ENCODE results near the gene ARHGAP22. TPM values are rescaled to one million over a fixed set of nuclear protein-coding genes. Genes with fewer than 3 reads are reported as not detected.

ARHGAP22 gene
- total RNA-seq, 2 experiments from 2014 or later, result not detected

DNA sequence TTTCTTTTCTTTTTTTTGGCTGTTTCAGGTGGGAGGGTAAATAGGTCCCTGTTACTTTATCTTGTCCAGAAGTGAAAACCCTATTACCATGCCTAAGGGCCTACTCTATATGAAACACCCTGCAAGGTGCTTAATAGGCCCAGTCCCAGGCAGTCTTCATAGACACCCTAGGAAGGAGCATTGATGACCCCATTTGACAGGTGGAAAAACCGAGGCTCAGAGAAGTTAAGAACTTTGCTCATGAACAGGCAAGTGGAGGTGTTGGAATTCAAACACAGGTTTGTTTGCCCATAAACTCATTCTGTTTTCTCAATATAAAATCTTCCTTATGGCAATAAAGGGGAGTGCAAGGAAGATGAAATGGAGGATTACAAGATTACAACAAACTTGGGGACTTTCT, 115.8 kb downstream of the ARHGAP22 start:
- no peak overlapping the region for H3K4me3 Mint-ChIP-seq
- no peaks in the 10 kb centered on the region for H3K9me3 Mint-ChIP-seq (ENCODE audit: low read depth)
- no peak for DNase-seq
- H3K27ac Mint-ChIP-seq, result no peak overlapping the region
- no peaks in the 10 kb centered on the region for H3K36me3 Mint-ChIP-seq
- ATAC-seq, result no peak
- peaks cover 11% of the 10 kb centered on the region for H3K4me1 Mint-ChIP-seq
- peaks cover 39% of the 10 kb centered on the region for H3K27me3 Mint-ChIP-seq
- CTCF ChIA-PET, result no interaction called here

DNA sequence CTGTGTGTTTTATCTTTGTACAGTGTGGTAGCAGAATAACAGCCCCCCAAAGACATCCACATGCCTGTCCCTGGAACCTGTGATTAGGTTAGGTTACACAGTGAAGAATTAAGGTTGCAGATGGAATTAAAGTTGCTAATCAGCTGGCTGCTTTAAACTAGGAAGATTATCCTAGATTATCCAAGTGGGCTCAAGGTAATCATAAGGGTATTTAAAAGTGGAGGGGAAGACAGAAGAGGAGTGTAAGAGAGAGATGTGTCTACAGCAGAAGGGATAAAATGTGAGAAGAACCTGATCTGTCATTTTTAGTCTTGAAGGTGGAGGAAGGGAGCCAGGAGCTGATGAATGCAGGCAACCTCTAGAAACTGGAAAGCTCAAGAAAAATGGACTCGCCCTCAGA, 117.6 kb downstream of the ARHGAP22 start:
- ATAC-seq (no peak), DNase-seq (no peak)
- CTCF ChIA-PET, result no interaction called here
- Mint-ChIP-seq H3K36me3 (no peaks in the 10 kb centered on the region), H3K4me3 (no peak overlapping the region), H3K4me1 (no peaks in the 10 kb centered on the region), H3K27ac (no peak overlapping the region), H3K27me3 (peaks cover 52% of the 10 kb centered on the region), H3K9me3 (ENCODE audit: low read depth) (no peaks in the 10 kb centered on the region)

DNA sequence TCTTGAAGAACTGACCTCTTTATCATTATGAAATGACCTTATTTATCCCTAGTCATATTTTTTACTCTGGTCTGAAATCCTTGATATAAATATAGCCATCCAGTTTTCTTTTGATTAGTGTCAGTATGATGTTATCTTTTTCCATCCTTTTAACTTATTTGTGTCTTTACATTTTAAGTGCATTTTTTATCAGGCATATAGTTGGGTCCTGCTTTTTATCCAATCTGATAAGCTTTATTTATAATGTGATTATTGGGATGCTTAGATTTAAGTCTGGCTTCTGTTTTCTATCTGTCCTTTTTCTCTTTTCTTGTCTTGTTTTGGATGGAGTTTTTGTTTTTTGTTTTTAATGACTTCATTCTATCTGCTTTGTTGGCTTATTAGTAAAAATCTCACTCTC, 119.2 kb downstream of the ARHGAP22 start:
- no peak for ATAC-seq
- CTCF ChIA-PET, result no interaction called here
- H3K27ac Mint-ChIP-seq, result no peak overlapping the region
- H3K9me3 Mint-ChIP-seq (ENCODE audit: low read depth), result no peaks in the 10 kb centered on the region
- no peaks in the 10 kb centered on the region for H3K4me1 Mint-ChIP-seq
- no peaks in the 10 kb centered on the region for H3K36me3 Mint-ChIP-seq
- no peak for DNase-seq
- peaks cover 60% of the 10 kb centered on the region for H3K27me3 Mint-ChIP-seq
- no peak overlapping the region for H3K4me3 Mint-ChIP-seq

DNA sequence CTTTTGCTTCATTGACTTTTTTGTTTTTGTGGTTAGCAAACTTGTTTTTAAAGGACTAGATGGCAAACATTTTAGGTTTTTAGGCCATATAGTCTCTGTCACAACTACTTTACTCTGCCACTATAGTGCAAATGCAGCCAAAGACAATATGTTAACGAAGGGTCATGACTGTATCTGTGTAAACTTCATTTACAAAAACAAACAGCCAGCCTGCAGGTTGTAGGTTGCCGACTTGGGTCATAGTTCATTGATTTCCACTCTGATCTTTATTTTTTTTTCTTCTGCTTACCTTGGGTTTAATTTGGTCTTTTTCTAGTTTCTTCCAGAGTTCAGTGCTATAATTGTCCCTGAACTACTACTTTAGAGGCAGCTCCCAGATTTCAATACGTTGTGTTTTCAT, 120.0 kb downstream of the ARHGAP22 start:
- DNase-seq (no peak), ATAC-seq (no peak)
- Mint-ChIP-seq H3K27ac (no peak overlapping the region), H3K4me1 (no peaks in the 10 kb centered on the region), H3K9me3 (ENCODE audit: low read depth) (no peaks in the 10 kb centered on the region), H3K27me3 (peaks cover 66% of the 10 kb centered on the region), H3K4me3 (no peak overlapping the region), H3K36me3 (no peaks in the 10 kb centered on the region)
- CTCF ChIA-PET, result no interaction called here

DNA sequence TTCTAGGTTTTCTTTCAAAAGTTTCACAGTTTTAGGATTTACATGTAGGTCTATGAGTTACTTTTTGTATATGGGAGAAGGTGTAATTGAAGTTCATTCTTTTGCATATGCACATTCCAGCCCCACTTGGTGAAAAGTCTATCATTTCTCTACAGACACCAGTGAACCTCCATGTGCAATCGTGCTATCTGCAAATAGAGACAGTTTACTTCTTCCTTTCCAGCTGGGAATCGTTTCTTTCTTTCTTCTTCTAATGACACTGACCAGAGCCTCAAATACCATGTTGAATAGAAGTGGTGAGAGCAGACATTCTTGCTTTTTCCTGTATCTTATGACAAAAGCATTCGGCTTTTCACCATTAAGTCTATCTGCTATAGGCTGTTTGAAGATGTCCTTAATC, 122.7 kb downstream of the ARHGAP22 start:
- no peaks in the 10 kb centered on the region for H3K36me3 Mint-ChIP-seq
- no peak overlapping the region for H3K27ac Mint-ChIP-seq
- H3K4me3 Mint-ChIP-seq, result no peak overlapping the region
- DNase-seq, result no peak
- no peaks in the 10 kb centered on the region for H3K4me1 Mint-ChIP-seq
- ATAC-seq, result no peak
- H3K27me3 Mint-ChIP-seq, result peaks cover 67% of the 10 kb centered on the region
- H3K9me3 Mint-ChIP-seq (ENCODE audit: low read depth), result no peaks in the 10 kb centered on the region
- CTCF ChIA-PET, result no interaction called here

DNA sequence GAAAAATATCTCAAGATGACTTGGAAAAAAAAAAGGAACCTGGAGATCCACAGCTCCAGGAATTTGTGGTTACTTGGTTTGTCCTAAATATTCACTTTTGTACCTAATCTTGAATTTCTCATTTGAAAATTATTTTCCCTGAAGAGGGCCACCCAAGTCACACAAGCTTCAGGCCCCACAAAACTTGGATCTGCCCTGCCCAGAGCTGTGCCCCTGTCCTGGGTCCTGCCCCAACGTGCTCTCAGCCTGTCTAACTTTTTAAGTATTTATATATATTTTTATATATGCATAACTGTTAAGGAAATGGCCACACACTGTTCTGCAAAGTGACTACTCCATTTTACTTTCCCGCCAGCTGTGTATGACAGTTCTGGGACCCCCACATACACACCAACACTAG, 123.5 kb downstream of the ARHGAP22 start:
- H3K9me3 Mint-ChIP-seq (ENCODE audit: low read depth), result no peaks in the 10 kb centered on the region
- DNase-seq (peak; percentile 19), ATAC-seq (no peak)
- no peaks in the 10 kb centered on the region for H3K36me3 Mint-ChIP-seq
- CTCF ChIA-PET, result no interaction called here
- no peaks in the 10 kb centered on the region for H3K4me1 Mint-ChIP-seq
- H3K4me3 Mint-ChIP-seq, result no peak overlapping the region
- H3K27me3 Mint-ChIP-seq, result peaks cover 64% of the 10 kb centered on the region
- no peak overlapping the region for H3K27ac Mint-ChIP-seq

DNA sequence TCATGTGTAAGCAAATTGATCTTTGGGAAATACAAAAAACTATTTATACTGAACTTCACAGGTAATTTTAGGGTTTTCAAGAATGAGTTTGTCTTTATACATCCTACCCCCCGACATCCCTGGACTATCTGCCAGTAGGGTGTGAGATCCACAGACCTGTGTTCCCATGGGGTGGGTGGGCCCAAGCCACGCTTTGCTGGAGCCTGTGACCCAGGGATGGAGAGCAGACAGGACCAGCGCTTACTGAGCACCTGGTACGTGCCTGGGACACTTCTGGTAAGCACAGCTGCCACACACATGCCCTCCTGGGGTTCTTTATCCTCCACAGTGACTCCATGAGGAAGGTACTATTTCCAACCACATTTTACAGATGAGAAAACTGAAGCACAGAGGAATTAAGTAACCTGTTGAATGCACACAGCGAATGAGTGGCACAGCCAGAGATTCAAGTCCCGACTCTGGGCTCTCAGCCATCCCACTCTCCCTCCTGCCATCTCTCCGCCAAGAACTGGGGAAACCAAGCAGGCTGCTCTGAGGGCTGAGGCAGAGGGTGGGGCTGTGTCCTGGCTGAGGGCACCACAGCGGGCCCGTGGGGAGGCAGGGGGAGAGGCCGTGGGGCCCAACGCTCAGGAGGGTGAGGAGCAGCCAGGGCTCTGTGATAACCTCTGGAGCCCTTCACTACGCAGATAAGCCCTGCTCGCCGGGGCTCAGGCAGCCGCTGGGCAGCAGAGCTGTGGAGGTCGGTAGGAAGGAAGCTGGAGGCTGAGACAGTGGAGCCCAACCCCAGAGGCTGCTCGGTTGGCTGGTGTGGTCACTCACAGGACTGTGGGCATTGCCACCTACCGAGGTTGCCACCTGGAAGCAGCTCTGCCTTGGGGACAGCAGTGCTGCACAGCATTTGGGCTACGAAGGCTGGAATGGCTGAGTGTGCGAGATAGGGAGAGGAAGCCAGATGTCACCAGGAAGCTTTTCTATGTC, 124.2 kb downstream of the ARHGAP22 start:
- CTCF ChIA-PET, result no interaction called here

DNA sequence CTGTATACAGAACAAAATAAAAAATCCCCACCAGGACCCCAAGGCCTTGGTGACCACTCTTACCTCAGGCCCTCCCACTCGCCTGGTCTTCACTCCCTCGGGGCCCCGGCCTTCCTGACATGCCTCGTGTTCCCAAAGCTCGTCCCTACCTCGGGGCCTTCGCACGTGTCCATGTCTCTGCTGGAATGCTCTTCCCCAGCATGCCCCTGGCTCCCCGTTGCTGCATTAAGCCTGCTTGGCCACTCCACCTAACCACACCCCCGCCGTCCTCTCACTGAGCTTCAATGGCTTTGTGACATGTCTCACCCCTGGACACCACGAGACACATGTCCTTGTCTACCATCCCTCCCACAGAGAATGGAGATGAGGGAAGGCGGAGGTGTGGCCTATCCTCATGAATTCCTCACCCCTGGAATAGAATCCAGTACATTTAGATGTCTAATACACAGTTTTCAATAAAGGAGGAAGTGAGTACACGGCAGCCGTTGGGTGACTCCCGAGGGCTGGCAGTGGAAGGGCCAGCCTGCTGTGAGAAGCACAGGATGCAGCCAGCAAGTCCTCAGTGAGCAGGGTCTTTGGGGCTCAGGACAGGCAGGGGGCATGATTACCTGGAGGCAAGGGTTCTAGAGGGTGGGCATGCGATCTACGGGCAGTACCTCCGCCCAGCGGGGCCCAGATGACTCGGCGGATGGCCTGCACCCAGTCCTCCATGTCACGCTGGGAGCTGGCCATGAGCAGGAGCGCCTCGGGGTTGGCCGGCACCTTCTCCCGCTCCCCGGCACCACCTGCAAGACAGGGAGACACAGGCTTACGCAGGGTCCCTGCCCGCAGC, 125.7 kb downstream of the ARHGAP22 start:
- DNase-seq (peak; percentile 31), ATAC-seq (no peak)
- H3K4me1 Mint-ChIP-seq, result no peaks in the 10 kb centered on the region
- no peaks in the 10 kb centered on the region for H3K9me3 Mint-ChIP-seq (ENCODE audit: low read depth)
- CTCF ChIA-PET, result no interaction called here
- no peak overlapping the region for H3K4me3 Mint-ChIP-seq
- no peaks in the 10 kb centered on the region for H3K36me3 Mint-ChIP-seq
- no peak overlapping the region for H3K27ac Mint-ChIP-seq
- H3K27me3 Mint-ChIP-seq, result peaks cover 64% of the 10 kb centered on the region

More for the DNA sequence above, 124.2 kb downstream of the ARHGAP22 start:
- H3K27me3 Mint-ChIP-seq, result peaks cover 63% of the 10 kb centered on the region
- no peak overlapping the region for H3K27ac Mint-ChIP-seq
- no peaks in the 10 kb centered on the region for H3K4me1 Mint-ChIP-seq
- H3K4me3 Mint-ChIP-seq, result no peak overlapping the region
- ATAC-seq (no peak), DNase-seq (peak; percentile 29)
- H3K36me3 Mint-ChIP-seq, result no peaks in the 10 kb centered on the region
- no peaks in the 10 kb centered on the region for H3K9me3 Mint-ChIP-seq (ENCODE audit: low read depth)

DNA sequence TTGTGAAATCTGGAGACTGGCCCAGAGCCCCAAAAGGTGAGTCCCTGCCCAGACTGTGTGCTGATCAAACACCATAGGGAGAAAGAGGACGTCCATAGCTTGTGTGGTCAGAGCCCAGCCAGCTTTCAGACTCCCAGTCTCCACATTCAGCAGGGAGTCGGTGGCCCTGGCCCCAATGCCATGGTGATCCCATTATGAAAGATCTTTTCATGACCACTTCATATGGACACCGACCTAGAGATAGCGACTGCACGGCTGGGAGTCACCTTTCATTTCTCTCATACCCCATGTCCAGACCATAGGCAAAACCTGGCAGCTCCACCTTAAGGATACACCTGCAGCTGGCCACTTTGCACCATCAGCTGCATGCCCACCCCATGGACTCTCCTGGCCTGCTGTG, 126.4 kb downstream of the ARHGAP22 start:
- Mint-ChIP-seq H3K4me1 (no peaks in the 10 kb centered on the region), H3K36me3 (no peaks in the 10 kb centered on the region), H3K27ac (no peak overlapping the region), H3K27me3 (peaks cover 58% of the 10 kb centered on the region), H3K4me3 (no peak overlapping the region), H3K9me3 (ENCODE audit: low read depth) (no peaks in the 10 kb centered on the region)
- ATAC-seq (no peak), DNase-seq (peak; percentile 33)
- CTCF ChIA-PET, result no interaction called here

DNA sequence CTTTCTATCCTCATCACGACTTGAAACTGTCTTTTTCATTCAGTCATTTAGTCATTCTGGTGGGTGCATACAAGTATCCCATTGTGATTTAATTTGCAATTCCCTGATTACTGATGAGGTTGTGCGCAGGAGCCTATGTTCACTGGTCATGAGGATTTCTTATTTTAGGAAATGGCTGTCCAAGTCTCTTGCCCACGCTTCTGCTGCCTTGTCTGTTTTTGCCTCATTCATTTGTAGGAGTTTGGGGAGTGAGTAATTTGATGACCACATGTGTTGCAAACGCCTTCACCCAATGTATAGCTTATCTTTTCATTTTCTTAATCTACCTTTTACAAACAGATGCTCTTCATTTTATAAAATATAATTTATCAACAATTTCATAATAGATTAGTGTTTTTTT, 127.3 kb downstream of the ARHGAP22 start:
- ATAC-seq (no peak), DNase-seq (no peak)
- no peak overlapping the region for H3K4me3 Mint-ChIP-seq
- no peaks in the 10 kb centered on the region for H3K36me3 Mint-ChIP-seq
- no peaks in the 10 kb centered on the region for H3K9me3 Mint-ChIP-seq (ENCODE audit: low read depth)
- CTCF ChIA-PET, result no interaction called here
- peaks cover 49% of the 10 kb centered on the region for H3K27me3 Mint-ChIP-seq
- H3K4me1 Mint-ChIP-seq, result no peaks in the 10 kb centered on the region
- no peak overlapping the region for H3K27ac Mint-ChIP-seq

DNA sequence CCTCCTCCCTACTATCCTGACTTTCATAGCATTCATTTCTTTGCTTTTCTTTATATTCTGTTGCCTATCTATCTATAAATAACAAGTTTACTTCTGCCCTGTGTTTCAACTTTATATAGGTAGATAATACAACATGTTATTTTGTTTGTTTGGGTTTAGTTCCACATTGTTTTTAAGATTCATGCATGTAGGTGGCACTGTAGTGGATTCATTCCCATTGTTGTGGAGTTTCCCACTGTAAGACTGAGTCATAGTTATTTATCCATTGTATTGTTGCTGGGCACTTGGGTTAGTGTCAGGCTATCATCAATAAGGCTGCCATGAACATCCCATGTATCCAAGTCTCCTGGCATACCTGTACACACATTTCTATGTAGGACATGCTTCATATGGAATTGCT, 127.7 kb downstream of the ARHGAP22 start:
- Mint-ChIP-seq H3K9me3 (ENCODE audit: low read depth) (no peaks in the 10 kb centered on the region), H3K36me3 (no peaks in the 10 kb centered on the region), H3K27ac (no peak overlapping the region), H3K4me3 (no peak overlapping the region), H3K4me1 (no peaks in the 10 kb centered on the region), H3K27me3 (peaks cover 47% of the 10 kb centered on the region)
- CTCF ChIA-PET, result no interaction called here
- ATAC-seq (no peak), DNase-seq (peak; percentile 14)

DNA sequence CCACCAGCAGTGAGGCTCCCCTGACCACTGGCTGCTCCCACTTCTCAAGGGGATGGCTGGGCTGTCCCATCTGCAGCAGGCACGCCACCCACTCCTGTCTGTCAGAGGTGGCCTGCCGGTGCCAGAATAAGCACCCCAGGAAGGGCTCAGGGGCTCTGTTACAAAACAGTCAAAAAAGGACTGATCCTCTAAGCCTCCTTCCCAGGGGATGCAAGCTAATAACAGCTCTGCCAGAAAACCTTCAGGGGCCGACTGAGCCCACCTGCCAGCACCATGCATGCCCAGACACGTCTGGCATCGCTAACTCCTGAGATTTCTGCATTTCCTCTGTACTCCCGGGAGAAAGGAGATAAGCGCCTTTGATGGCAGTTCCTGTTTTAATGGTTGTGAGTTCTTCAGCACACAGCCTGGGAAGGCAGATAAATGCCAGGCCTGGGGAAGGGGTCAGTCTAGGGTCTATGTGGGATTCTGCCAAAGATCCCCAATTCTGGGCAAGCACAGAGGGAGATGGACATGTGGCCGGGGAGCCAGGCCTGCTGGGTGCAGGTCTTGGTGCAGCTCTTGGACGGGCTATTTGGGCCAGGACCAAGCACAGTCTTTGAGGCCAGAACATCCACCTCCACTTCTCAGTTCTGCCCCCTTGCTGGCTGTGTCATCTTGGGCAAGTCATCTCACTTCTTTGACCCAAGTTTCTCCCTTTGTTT, 128.4 kb downstream of the ARHGAP22 start:
- H3K27me3 Mint-ChIP-seq, result peaks cover 46% of the 10 kb centered on the region
- ATAC-seq, result no peak
- H3K27ac Mint-ChIP-seq, result no peak overlapping the region
- peak; percentile 31 for DNase-seq
- no peaks in the 10 kb centered on the region for H3K4me1 Mint-ChIP-seq
- H3K4me3 Mint-ChIP-seq, result no peak overlapping the region
- CTCF ChIA-PET, result no interaction called here
- no peaks in the 10 kb centered on the region for H3K36me3 Mint-ChIP-seq
- no peaks in the 10 kb centered on the region for H3K9me3 Mint-ChIP-seq (ENCODE audit: low read depth)

DNA sequence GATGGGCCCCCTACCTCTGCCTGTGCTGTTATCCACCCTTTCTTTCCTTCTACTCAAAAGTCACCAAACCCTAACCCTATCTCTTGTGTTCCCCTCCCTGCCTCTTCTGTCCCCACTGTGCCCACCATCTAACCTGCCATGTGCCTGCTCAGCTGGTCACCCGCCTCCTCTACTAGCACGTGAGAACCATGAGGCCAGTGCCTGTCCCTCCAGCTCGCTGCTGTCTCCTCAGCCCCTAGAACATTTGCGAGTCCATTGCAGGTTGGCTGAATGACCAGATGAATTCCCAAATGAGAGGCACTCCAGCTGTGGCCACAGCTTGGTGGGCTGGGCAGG, 129.0 kb downstream of the ARHGAP22 start:
- H3K4me3 Mint-ChIP-seq, result no peak overlapping the region
- no peaks in the 10 kb centered on the region for H3K4me1 Mint-ChIP-seq
- no peaks in the 10 kb centered on the region for H3K9me3 Mint-ChIP-seq (ENCODE audit: low read depth)
- H3K27me3 Mint-ChIP-seq, result peaks cover 46% of the 10 kb centered on the region
- ATAC-seq, result no peak
- DNase-seq, result peak; percentile 21
- no peak overlapping the region for H3K27ac Mint-ChIP-seq
- CTCF ChIA-PET, result no interaction called here
- H3K36me3 Mint-ChIP-seq, result no peaks in the 10 kb centered on the region
